ENCODE measurements around the gene PTPA.

DNA sequence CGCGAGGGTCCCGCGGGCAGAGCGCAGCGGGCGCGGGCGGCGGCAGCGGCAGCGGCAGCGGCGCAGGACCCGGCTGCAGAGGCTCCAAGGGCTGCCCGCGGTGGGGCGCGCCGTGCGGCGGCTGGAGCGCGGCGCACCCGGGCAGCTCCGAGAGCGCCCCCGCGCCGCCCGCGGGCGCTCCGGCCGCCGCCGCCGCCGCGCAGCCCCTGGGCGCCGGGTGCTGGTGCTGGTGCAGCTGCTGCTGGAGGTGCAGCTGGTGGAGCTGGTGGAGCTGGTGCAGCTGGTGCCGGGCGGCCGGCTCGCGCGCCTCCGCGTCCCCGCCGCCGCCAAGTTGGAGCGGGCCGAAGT, 66.2 kb downstream of the PTPA start:
- TF ChIP-seq, protein P1, sequence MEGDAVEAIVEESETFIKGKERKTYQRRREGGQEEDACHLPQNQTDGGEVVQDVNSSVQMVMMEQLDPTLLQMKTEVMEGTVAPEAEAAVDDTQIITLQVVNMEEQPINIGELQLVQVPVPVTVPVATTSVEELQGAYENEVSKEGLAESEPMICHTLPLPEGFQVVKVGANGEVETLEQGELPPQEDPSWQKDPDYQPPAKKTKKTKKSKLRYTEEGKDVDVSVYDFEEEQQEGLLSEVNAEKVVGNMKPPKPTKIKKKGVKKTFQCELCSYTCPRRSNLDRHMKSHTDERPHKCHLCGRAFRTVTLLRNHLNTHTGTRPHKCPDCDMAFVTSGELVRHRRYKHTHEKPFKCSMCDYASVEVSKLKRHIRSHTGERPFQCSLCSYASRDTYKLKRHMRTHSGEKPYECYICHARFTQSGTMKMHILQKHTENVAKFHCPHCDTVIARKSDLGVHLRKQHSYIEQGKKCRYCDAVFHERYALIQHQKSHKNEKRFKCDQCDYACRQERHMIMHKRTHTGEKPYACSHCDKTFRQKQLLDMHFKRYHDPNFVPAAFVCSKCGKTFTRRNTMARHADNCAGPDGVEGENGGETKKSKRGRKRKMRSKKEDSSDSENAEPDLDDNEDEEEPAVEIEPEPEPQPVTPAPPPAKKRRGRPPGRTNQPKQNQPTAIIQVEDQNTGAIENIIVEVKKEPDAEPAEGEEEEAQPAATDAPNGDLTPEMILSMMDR (IDR thresholded peaks at IDR 0.05; ENCODE audit: low read depth, low read length) = no peak
- no peak for TF ChIP-seq EZH2phosphoT487 (IDR thresholded peaks at IDR 0.05; ENCODE audit: low read depth)
